Measurements from ENCODE around the gene DNAJC18. TPM values are rescaled to one million over a fixed set of nuclear protein-coding genes. Genes with fewer than 3 reads are reported as not detected.

DNAJC18 gene
- total RNA-seq, 1 experiment from 2014 or later = 4.4 TPM

DNA sequence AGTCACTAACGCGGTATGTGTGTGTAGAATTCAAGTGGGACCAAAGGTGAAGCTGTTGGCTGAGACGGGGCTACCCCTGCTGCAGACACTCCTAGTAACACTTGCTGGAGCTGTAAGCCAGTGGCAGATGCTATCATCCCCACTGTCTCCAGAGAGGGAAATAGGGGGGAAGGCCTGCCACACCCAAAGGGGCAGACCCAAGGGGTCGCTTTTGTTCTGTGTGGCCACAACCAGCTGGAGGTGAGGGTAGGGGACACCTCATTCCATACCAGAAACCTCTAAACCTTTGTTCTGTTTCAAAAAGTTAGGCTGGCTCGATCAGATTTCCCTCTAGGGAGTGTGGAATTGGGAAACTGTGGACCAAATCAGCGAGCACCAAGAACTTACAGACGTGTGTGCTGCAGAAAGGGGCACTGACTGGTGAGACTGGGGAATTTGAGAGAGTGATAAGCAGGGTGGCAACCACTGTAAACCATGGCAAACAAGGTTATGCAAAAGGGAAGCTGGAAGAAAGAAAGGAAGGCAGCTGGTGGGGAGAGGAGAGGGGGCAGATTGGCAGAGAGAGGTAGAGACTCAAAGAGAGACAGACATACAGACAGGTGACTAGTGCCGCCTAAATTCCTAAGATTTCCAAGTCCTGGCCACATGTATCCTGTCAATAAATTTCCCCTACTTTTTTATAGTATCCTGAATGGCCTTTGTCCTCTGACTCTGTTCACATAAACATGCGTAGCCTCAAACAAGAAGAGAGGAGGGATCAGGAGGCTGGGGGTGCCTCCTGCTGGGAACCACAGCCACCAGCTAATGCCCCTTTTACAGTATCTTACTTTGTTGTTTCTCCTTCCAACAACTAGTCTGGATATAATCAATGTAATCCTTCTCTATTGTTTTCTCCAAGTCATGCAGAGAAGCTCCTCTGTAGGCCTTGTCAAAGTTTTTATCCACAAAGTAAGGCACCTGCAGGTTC lies 19.8 kb downstream of the DNAJC18 start:
- H3F3A ChIP-seq (ENCODE audit: low read length, unreplicated experiment) = no peaks in the 10 kb centered on the region
- no peak for DNase-seq
- no peaks in the 10 kb centered on the region for H3K4me1 ChIP-seq (ENCODE audit: insufficient read depth, low read length)
- H4K20me1 ChIP-seq (ENCODE audit: low read length) = no peaks in the 10 kb centered on the region
- H3K9ac ChIP-seq (ENCODE audit: low read length) = no peak overlapping the region
- no peaks in the 10 kb centered on the region for H3K27me3 ChIP-seq (ENCODE audit: low read length)
- H3K79me2 ChIP-seq (ENCODE audit: low read length) = no peaks in the 10 kb centered on the region
- H2AFZ ChIP-seq (ENCODE audit: low read length) = no peak overlapping the region
- TF ChIP-seq EZH2phosphoT487 (IDR thresholded peaks at IDR 0.05; ENCODE audit: borderline replicate concordance, low read length) (no peak), EZH2 (IDR thresholded peaks at IDR 0.05; ENCODE audit: low read length, unreplicated experiment) (no peak)
- TF ChIP-seq, protein P1, sequence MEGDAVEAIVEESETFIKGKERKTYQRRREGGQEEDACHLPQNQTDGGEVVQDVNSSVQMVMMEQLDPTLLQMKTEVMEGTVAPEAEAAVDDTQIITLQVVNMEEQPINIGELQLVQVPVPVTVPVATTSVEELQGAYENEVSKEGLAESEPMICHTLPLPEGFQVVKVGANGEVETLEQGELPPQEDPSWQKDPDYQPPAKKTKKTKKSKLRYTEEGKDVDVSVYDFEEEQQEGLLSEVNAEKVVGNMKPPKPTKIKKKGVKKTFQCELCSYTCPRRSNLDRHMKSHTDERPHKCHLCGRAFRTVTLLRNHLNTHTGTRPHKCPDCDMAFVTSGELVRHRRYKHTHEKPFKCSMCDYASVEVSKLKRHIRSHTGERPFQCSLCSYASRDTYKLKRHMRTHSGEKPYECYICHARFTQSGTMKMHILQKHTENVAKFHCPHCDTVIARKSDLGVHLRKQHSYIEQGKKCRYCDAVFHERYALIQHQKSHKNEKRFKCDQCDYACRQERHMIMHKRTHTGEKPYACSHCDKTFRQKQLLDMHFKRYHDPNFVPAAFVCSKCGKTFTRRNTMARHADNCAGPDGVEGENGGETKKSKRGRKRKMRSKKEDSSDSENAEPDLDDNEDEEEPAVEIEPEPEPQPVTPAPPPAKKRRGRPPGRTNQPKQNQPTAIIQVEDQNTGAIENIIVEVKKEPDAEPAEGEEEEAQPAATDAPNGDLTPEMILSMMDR (conservative IDR thresholded peaks at IDR 0.05; ENCODE audit: low read depth, low read length) = no peak
- no peak overlapping the region for H3K4me2 ChIP-seq (ENCODE audit: low read length)
- H3K4me3 ChIP-seq (ENCODE audit: low read length) = no peak overlapping the region
- BruUV-seq (replicated peaks) = no TSS peak
- no peaks in the 10 kb centered on the region for H3K36me3 ChIP-seq (ENCODE audit: low read depth, low read length)
- no peak for ATAC-seq
- H3K9me2 ChIP-seq (replicated peaks; ENCODE audit: low read length) = no peaks in the 10 kb centered on the region
- CTCF ChIA-PET = no interaction called here
- intact Hi-C loops (cut with micrococcal nuclease) = no loop called here
- POLR2A ChIA-PET (ENCODE audit: unreplicated experiment) = no interaction called here
- no peaks in the 10 kb centered on the region for H3K9me3 ChIP-seq (ENCODE audit: low read length)
- H3K27ac ChIP-seq (ENCODE audit: low read length) = no peak overlapping the region

DNA sequence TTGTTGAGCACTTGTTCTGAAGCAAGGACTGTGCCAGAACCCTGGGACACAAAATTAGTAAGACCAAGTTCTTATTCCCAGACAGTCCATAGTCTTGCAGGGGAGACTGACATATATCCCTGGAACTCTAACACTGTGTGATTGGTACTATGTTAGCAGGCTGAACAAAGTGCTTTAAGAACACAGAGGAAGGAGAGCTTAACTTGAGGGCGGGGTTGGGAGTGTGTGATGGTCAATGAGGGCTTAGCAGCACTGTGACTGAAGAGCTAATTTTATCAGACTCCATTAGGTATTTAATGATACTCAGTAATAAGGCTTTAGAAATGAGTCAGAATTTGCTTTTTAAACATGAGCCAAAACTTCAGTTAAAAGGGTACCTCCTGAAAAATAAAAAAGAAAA lies 20.5 kb downstream of the DNAJC18 start:
- TF ChIP-seq EZH2 (IDR thresholded peaks at IDR 0.05; ENCODE audit: low read length, unreplicated experiment) = no peak
- TF ChIP-seq, protein P1 (conservative IDR thresholded peaks at IDR 0.05; ENCODE audit: low read depth, low read length) = no peak
- TF ChIP-seq EZH2phosphoT487 (IDR thresholded peaks at IDR 0.05; ENCODE audit: borderline replicate concordance, low read length) = no peak
- H4K20me1 ChIP-seq (ENCODE audit: low read length) = no peaks in the 10 kb centered on the region
- ATAC-seq = no peak
- no peaks in the 10 kb centered on the region for H3F3A ChIP-seq (ENCODE audit: low read length, unreplicated experiment)
- H3K27me3 ChIP-seq (ENCODE audit: low read length) = no peaks in the 10 kb centered on the region
- no peaks in the 10 kb centered on the region for H3K79me2 ChIP-seq (ENCODE audit: low read length)
- H3K9me3 ChIP-seq (ENCODE audit: low read length) = no peaks in the 10 kb centered on the region
- ChIA-PET CTCF (no interaction called here), POLR2A (ENCODE audit: unreplicated experiment) (no interaction called here)
- H3K4me1 ChIP-seq (ENCODE audit: insufficient read depth, low read length) = no peaks in the 10 kb centered on the region
- no peak for DNase-seq
- H3K9ac ChIP-seq (ENCODE audit: low read length) = no peak overlapping the region
- intact Hi-C loops (cut with micrococcal nuclease) = no loop called here
- no peak overlapping the region for H3K4me3 ChIP-seq (ENCODE audit: low read length)
- no TSS peak for BruUV-seq (replicated peaks)
- no peaks in the 10 kb centered on the region for H3K9me2 ChIP-seq (replicated peaks; ENCODE audit: low read length)
- no peaks in the 10 kb centered on the region for H3K36me3 ChIP-seq (ENCODE audit: low read depth, low read length)
- H2AFZ ChIP-seq (ENCODE audit: low read length) = no peak overlapping the region
- H3K27ac ChIP-seq (ENCODE audit: low read length) = no peak overlapping the region
- no peak overlapping the region for H3K4me2 ChIP-seq (ENCODE audit: low read length)

DNA sequence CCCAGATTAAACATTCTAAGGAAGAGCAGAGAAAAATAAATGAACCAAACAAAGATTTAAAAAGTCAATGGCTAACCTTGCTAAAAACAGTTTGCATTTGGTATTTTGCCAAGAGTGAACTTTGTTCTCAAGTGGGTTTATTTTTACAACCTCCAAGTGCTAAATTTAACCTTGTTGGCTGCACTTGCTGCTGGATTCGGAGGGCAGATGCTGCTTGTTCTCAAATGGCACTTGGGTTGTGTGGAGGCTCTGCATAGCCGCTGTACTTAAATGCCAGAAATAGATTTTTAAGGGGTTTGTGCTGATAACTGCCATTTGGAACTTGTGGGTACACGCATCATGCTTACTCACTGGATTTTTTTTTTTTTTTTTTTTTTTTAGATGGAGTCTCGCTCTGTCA lies 22.1 kb downstream of the DNAJC18 start:
- Histone ChIP-seq H3K27ac (ENCODE audit: low read length) (no peak overlapping the region), H3K9me3 (ENCODE audit: low read length) (no peaks in the 10 kb centered on the region), H4K20me1 (ENCODE audit: low read length) (no peaks in the 10 kb centered on the region), H3K4me2 (ENCODE audit: low read length) (no peak overlapping the region), H3K9ac (ENCODE audit: low read length) (no peak overlapping the region), H3K79me2 (ENCODE audit: low read length) (no peaks in the 10 kb centered on the region), H3K27me3 (ENCODE audit: low read length) (no peaks in the 10 kb centered on the region), H2AFZ (ENCODE audit: low read length) (no peak overlapping the region), H3K36me3 (ENCODE audit: low read depth, low read length) (no peaks in the 10 kb centered on the region), H3K4me3 (ENCODE audit: low read length) (no peak overlapping the region), H3K9me2 (replicated peaks; ENCODE audit: low read length) (no peaks in the 10 kb centered on the region), H3K4me1 (ENCODE audit: insufficient read depth, low read length) (no peaks in the 10 kb centered on the region), H3F3A (ENCODE audit: low read length, unreplicated experiment) (no peaks in the 10 kb centered on the region)
- ChIA-PET CTCF (no interaction called here), POLR2A (ENCODE audit: unreplicated experiment) (no interaction called here)
- intact Hi-C loops (cut with micrococcal nuclease) = no loop called here
- no peak for ATAC-seq
- TF ChIP-seq, protein P1 (conservative IDR thresholded peaks at IDR 0.05; ENCODE audit: low read depth, low read length) = no peak
- TF ChIP-seq EZH2 (IDR thresholded peaks at IDR 0.05; ENCODE audit: low read length, unreplicated experiment) (no peak), EZH2phosphoT487 (IDR thresholded peaks at IDR 0.05; ENCODE audit: borderline replicate concordance, low read length) (no peak)
- BruUV-seq (replicated peaks) = no TSS peak
- no peak for DNase-seq

All from PC-3 (cell line).